HuH-7 (cell line): Measurements from ENCODE around the gene PIR.

Experiments used
- DNase-seq: peaks from one replicate; pipeline ENCODE4 v3.0.0; 2011; ENCODE audit warnings: low spot score

PIR gene

GRCh38 chrX:15416133-15416993, 76.8 kb downstream of the PIR start:
- DNase-seq = no peak

- no peak for DNase-seq
Observed at GRCh38 chrX:15413101-15413500, 80.0 kb downstream of the PIR start.

GRCh38 chrX:15410947-15411346, 82.2 kb downstream of the PIR start:
- no peak for DNase-seq

- no peak for DNase-seq
Observed at GRCh38 chrX:15410430-15410829, 82.7 kb downstream of the PIR start.

- DNase-seq = no peak
Observed at GRCh38 chrX:15405846-15406245, 87.3 kb downstream of the PIR start.

- no peak for DNase-seq
Observed at GRCh38 chrX:15404401-15405096, 88.6 kb downstream of the PIR start.

- DNase-seq = no peak
Observed at GRCh38 chrX:15401378-15401777, 91.8 kb downstream of the PIR start.

- DNase-seq = no peak
Observed at GRCh38 chrX:15399962-15400391, 93.2 kb downstream of the PIR start.

- DNase-seq = no peak
Observed at GRCh38 chrX:15398874-15399273, 94.3 kb downstream of the PIR start.

- DNase-seq = no peak
Observed at GRCh38 chrX:15395789-15396188, 97.3 kb downstream of the PIR start.

GRCh38 chrX:15391850-15392249, 101.3 kb downstream of the PIR start:
- no peak for DNase-seq

GRCh38 chrX:15384304-15384703, 108.8 kb downstream of the PIR start, which contains the start of gene VEGFD:
Gene VEGFD (minus strand): TSS chrX:15384413. CDS start chrX:15383946, 467 bp downstream.
- peak; percentile 16 for DNase-seq

- no peak for DNase-seq
Observed at GRCh38 chrX:15382813-15383212, 110.3 kb downstream of the PIR start.

GRCh38 chrX:15376956-15377355, 116.2 kb downstream of the PIR start:
- no peak for DNase-seq

GRCh38 chrX:15373976-15374375, 119.2 kb downstream of the PIR start:
- no peak for DNase-seq

GRCh38 chrX:15366506-15367352, 126.4 kb downstream of the PIR start:
- no peak for DNase-seq

- no peak for DNase-seq
Observed at GRCh38 chrX:15359701-15360100, 133.4 kb downstream of the PIR start.

GRCh38 chrX:15358533-15358932, 134.6 kb downstream of the PIR start:
- DNase-seq = no peak

- no peak for DNase-seq
Observed at GRCh38 chrX:15356444-15356843, 136.7 kb downstream of the PIR start.

- DNase-seq = no peak
Observed at GRCh38 chrX:15350329-15350996, 142.7 kb downstream of the PIR start.

GRCh38 chrX:15349046-15349445, 144.1 kb downstream of the PIR start:
- peak; percentile 12 for DNase-seq

GRCh38 chrX:15345976-15346375, 147.2 kb downstream of the PIR start:
- no peak for DNase-seq
